Measurements from ENCODE around the gene PDIA5.

The PDIA5 gene

DNA sequence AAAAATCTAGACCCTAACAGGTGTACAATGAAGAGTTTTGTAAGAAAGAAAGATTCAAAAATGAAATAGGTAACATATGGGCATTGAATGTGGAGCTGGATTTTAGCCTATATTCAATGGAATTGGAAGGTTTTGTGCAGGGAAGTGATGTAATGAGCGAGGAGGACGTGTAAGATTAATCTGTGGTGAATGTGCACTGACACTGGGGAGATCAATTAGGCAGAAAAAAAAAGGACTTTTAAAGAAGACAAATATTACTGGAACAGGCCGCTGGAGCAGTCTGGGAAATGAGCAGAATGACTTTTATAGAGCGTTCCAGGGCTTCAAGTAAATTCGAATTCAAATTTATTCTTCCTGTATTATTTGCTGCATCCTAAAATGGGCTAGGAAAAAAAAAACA, 55.2 kb downstream of the PDIA5 start:
- DNase-seq = no peak

DNA sequence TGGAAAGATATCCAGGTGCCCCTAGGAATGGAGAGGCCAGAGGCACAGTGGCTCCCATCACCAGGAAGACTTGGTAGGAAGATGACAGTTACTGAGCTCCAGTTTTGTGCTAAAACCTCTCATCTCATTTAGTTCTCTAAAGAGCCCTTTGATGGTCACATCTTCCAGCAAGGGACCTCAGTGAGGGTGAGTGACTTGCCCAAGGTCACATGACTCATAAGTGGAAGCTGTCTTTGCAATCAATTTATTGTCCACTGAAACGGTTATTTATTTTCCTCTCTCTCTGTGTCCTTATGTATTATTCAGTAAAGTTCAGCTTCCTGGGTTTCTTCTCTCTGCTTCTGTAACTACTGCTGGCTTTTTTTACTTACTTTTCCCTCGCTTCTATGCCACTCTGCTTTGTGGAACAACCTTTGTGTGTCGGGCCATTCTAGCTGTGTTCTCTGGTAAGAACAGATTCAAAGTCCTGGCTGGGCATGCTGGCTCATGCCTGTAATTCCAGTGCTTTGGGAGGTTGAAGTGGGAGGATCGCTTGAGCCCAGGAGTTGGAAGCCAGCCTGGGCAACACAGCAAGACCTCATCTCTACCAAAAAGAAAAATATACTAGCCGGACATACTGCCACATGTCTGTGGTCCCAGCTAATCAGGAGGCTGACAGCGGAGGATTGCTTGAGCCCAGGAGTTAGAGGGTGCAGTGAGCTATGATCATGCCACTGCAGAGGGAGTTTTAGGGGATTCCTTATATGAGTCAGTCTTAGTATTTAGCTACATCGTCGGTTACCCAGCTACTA, 55.9 kb downstream of the PDIA5 start:
- no peak for DNase-seq

DNA sequence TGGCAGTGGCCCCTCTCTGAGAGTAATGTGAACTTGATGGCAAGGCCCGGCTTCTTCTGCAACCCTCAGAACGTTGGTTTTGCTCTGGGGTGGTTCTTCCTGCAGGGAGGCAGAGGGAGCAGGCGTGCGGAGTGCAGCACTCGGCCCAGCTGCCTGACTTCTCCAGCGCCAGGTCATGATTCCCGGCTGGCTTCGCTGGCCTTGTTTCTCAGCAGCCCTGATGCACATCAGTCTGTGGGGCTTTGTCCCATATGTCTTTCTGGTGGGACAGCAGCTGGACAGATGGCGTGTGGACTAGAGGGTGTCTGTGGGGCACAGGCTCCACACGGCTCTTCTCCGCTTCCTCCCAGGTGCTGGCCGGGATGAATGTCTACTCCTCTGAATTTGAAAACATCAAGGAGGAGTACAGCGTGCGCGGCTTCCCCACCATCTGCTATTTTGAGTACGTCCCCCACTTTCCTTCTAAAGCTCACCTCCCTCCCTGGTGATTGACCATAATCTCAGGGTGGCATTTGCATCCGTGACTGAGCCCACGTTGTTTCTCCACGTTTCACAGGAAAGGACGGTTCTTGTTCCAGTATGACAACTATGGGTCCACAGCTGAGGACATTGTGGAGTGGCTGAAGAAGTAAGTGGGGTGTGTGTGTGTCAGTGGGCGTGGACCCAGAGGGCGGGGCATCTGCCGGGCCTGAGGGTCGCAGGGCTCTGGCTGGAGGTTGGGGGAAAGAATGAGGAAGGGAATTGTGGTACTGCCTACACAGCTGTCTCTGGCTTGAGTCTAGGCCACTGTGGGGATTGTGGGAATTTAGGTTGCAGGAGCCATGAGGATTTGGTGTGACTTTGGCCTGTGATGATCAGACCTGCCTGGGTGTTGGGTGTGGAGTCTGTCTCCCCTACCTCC, 57.1 kb downstream of the PDIA5 start:
- no peak for DNase-seq

DNA sequence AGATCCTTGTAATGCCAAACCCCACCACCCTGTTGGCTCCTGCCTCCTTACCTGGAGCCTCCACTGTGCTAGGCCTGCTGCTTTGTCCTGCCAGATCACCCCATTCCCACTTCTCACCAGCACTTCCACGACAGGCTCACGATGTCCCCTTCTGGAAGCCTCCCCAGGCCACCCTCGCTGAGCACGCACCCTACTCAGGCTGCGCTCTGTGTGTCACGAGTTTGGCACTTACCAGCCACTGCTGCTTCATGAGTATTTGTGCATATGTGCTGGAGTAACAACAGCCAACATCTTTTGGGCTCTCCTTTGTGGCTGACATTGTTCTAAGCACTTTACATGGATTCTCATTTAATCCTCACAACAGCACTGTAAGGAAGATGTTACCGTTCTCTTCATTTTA, 58.1 kb downstream of the PDIA5 start:
- DNase-seq = no peak

DNA sequence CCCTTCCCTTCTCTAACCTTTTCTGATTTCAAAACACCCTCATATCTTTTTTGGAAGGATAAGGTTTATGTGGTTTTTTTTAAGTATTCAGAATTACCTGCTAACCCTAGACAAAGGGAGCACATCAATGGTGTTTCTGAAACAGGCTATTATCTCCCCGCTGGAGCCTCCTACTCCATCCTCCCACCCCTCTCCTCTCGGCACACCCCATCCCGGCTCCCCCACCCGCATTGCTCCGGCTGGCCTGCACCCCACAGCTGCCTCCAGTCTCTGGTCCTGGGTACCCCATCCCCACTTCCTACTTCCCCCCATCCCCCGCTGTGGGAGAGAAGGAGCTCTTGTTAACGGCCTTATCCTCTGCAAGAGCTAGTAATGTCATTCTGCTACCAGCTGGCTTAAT, 59.2 kb downstream of the PDIA5 start:
- DNase-seq = no peak

DNA sequence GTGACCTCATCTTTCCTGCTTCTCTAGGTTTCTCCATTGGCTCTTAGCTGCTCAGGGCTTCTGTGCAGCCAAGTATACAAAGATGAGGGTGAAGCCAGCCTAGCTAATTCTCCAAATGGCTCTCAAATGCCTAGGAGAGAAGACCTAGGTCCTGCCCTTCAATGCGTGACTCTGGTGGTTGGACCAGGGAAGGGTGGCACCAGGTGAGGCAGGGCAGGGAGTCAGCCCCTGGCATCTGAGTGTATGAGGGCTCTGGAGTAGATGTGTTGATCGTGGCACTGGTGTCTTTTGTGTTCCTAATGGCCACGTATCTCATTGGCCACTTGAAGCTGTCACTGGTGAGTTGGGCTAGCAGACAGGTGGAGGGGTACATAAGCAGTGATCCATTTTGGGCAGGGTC, 59.8 kb downstream of the PDIA5 start:
- no peak for DNase-seq

DNA sequence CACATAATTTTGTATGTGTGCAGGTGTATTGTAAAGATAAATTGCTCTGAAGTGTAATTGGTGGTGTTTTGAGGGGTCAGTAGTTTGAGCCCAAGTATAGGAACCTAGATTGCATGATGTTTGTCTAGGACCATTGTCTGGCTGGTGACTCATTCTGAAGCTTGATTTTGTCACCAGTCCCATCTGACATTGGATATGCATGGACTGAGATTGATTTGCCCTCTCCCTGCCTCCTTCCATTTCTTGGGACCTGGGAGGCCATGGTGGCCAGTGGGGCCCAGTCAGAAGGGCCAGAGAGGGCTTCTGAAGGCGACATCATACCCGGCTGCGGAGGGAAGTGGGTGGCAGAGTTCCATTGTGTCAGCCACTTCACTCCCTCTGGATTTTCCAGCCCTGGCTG, 62.3 kb downstream of the PDIA5 start:
- DNase-seq = no peak

DNA sequence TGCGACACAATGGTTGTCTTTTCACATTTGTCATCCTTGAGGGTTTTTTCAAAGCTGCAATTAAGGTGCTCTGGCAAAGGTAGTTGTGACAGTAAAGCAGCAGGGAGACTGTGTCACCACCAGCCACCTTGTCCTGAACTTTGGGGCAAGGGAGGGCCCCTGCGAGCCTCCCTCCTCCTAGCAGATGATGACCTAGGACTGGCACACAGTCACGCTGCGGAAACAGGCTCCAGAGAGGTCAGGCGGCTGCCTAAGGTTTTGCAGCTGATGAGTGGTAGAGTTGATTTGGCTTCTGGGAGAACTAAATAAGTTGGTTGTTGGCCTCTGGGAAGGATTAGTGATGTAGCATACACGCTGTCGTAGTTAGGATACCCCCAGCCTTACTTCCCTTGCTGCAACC, 62.7 kb downstream of the PDIA5 start:
- no peak for DNase-seq

DNA sequence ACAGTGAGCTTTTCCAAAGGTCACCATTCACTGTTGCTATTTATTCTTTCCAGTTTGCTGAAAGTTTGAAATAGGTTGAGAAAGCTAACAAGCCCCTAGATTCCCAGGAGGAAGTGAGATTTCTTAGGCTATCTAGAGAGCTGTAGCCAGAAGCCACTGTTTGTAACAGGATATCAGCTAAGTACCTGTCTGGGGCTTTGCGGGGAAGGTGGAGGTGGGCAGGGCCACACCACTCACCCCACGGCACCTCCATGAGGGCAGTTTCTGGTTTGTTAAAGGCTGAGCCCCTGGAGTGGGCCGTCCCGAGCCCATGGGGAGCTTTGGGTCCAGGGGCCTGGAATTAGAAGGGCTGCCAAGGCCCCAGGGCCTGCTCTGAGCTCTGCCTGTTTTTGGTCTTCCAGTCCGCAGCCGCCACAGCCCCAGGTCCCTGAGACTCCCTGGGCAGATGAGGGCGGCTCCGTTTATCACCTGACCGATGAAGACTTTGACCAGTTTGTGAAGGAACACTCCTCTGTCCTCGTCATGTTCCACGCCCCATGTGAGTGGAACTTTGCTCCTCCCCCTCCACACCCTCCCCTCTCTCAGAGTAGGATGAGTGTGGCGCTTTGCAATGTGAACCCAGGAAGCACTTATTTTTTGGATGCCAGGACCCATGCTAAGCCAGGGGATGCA, 63.4 kb downstream of the PDIA5 start:
- no peak for DNase-seq

DNA sequence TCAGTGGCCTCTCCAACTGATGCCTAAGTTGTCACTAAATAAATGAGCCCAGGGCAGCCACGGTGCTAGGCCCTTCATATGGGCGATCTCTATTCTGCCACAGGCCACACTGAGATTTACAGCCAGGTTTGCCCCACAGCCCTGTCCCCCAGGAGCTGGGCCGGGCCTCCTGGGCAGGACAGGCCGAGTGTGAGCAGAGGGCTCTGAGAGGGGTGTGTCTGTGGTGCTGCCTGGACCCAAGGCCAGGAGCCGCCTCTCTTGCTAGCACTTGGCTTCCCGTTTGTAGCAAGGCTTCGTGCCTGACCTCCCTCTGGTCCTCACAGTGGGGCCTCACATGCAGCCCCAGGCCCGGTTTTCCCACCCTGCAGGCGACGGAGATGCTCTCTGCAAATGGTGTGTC, 67.8 kb downstream of the PDIA5 start:
- no peak for DNase-seq

DNA sequence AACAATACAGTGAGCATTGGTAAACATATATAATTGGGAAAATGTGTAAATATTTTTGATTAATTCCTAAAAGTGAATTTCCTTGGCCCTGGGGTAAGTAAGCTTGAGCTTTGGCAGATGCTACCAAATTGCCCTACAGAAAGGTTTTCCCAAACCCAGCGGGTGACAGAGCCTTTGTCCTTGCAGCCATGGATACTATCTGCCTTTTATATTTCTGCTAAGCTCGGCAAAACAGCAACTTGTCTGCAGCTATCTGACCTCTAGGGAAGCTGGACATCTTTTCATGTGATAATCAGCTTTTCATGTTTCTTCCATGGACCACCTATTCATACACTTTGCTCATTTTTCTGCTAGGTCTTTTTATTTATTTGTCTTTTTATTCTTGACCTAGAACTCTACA, 70.2 kb downstream of the PDIA5 start:
- DNase-seq = no peak

DNA sequence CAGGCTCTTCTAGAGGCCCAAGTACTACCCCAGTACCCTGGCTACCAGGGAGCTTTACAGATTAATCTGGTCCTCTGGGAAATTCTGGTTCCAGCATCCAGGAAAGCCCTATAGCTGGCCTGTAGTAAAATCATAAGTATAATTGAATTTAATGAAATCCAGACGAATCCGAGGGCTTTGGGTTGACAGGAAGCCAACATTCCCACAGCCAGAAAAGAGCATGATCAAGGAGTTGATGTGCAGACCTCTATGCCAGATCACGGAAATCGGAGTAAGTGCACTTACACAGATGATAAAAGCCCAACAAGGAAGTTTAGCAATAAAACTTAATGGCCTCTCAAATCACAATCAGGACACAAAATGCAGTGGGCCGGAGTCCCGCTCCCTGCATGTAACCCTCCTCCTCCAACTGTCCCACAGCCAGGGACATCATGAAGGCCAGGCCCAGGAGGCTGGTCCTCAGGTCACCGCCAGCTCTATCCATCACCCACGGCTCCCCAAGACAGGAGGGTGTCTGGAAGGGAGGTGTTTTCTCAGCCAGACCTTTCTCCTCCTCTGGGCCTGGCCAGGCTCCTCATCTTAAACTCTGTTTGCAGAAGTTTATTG, 72.1 kb downstream of the PDIA5 start:
- DNase-seq = no peak

DNA sequence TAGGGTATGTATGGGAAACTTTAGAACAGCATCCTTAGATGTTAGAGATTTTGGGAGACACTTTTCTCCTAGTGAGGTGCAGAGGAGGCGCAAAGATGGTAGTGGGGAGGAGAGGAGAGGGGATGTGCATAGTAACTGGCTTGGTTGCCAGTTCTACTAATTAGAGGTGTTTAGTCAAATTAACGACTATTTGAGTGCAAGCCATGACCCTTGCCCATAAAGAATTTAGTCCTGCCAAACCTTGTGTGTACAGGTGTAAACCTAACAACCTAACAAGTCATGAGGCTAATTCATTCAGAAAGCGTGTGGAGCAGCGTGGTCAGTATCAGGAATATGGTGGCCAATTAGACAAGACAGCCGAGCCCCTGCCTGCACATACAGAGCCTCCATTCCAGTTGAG, 72.7 kb downstream of the PDIA5 start:
- no peak for DNase-seq

DNA sequence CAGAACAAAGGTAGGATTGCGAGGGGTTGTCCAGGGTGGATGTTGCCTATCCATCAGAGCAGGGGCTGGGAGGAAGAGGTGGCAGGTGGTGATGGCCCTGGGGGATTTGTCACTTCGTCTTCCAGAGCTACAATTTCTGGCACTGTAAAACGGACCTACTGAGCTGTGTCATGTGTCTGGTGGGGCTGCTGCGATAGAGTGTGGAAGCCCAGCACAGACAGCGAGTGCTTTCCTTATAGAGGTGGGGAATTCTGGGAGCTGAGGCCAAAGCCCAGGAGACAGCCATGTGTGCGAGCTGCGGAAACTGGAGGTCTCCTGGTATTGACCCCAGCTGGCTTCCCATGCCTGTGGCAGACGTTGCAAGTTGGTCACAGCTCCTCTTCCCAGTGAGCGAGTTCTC, 73.7 kb downstream of the PDIA5 start:
- no peak for DNase-seq

DNA sequence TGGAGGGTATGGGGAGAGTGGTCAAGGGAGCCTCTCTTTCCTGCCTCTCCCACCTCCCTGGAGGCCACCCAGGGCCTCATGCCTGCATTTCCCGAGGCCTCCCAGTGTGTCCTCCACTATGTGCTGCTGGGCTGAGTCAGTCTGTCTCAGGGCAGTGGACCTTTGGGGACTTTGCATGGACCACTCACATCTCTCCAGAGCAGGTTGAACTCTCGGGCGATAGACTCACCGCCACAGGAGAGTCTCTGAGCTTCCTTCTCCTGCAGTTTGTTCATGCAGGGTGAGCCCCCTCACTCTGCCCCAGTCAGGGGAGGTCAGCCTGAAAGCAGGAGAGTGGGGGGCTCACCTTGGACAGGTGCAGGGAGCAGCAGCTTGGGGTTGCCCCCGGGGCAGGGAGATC, 74.5 kb downstream of the PDIA5 start:
- no peak for DNase-seq

DNA sequence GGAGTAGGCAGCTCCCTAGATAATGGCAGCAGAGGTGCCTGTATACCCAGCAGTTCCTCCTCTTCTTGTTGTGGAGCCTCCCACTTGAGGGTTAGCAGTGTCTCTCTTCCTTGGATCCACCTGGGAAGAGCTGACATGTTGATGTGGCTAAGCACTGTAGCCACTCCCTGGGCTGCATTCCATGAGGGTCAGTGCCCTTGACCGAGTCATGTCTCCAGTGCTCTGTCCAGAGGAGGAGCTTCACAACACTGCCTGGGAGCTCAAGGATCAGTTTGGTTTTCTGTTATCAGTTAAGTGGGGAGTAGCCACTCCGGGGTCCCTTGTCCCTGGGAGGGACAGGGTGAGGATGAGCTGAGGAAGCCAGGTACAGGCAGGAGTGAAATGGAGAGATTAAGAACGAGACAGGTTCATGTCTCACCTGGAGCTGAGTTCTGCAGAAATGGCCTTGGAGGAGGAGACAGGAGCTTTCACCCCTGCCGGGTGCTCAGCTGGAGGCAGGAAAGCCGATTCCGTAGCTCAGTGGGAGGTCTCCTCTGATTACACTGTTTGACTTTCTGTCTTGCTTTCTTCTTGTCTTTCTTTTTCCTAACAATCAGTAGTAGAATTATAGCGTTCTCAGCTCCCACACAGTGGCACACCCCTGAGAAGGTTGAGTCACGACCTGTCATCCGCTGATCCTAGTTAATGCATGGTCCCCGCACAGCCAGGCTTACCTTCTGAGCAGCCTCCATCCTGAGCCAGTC, 77.0 kb downstream of the PDIA5 start:
- no peak for DNase-seq

DNA sequence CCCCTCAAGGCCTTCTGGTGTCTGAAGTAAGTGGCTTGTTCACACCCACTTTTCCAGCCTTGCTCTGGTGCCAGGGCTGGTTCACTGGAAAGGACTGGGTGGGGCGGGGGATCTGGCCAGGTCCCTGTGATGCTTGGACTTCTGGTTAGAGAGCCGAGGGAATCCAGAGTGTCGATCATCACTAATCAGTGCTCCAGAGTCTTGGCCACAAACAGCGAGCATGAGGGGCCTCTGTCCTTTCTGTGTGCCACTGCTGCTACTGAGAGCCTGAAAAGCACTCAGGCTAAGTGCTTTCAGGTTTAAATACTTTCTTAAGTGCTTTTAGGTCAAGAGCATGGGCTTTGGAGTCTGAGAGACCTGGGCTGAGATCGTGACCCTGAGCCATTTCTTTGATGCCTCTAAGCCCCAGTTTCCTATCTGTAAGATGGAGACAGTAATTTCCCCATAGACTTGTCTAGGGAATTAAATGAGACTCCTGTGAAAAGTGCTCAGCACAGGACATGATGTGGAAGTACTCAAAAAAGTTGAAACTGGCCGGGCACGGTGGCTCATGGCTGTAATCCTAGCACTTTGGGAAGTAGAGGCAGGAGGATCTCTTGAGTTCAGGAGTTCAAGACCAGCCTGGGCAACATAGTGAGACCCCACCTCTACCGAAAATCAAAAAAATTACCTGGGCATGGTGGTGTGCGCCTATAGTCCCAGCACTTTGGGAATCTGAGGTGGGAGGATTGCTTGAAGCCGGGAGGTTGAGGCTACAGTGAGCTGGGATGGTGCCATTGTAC, 81.1 kb downstream of the PDIA5 start:
- DNase-seq = no peak

DNA sequence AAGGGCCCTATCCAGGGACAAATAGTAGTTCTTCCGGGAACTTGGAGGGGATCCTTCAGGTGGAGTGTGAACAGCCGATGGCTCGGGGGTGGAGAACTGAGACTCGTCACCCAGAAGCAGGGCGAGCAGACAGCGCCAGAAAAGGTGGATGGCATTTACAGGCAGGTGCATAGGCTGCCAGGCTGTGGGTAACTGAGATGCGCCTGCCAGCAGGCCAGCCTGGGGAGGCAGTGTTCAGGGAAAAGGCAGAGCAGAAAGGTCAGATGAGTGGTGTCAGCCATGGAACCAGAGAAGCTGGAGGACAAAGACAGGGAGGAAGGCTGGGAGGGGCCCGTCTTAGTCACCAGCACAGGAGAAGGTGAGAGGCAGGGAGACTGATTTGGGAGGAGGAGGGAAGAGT, 81.9 kb downstream of the PDIA5 start:
- no peak for DNase-seq

DNA sequence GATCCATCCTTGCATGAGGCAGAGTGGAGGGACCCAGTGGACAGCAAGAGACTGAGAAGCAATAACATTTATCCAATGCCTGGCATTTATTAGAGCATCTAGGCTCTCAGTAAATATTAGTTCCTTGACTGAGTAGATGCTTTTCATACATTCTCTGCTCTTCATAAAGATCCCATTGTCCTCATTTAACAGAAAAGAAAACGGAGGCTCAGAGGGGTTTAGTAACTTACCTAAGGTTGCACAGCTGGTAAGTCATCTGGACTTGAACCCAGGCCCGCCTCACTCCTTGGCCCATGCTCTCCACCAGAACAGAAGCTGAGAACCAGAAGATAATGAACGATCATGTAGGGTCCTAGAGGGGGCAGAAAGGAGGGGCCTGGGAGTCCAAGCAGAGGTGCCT, 82.7 kb downstream of the PDIA5 start:
- no peak for DNase-seq

DNA sequence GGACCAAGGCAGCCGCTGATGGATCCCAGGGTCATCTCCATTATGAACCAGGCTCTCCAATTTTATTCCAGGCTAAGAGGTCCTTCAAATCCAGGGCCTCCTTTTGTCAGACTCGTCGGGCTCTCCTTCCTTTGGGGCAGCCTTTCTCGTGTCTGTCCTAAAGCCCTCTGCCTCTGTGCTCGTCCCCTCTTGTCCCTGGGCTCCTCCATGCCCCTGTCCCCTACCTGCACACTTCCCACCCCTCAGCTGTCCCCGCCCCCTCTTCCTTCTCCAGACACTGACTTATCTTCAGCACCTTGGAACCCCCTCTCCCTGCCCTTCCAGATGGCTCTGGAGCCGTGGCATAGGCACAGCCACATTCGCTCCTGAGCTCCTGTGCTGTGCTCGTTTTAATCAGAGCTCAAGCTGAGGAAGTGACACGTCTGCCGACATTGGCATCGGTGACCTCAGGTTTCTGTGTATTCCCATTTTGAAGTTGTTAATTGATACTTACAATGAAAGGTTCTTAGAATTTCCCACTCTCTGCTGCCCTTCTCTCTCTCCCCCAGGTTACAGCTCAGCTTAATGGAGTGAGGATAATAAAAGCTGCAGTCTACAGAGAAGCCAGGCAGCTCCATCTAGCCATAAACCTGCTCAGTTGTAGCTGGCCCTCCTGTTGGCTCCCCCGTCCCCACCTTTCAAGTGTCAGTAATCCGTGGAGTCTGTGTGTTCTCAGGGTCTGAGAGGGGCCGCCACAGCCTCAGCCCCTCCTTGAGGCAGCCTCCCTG, 83.8 kb downstream of the PDIA5 start:
- no peak for DNase-seq

DNA sequence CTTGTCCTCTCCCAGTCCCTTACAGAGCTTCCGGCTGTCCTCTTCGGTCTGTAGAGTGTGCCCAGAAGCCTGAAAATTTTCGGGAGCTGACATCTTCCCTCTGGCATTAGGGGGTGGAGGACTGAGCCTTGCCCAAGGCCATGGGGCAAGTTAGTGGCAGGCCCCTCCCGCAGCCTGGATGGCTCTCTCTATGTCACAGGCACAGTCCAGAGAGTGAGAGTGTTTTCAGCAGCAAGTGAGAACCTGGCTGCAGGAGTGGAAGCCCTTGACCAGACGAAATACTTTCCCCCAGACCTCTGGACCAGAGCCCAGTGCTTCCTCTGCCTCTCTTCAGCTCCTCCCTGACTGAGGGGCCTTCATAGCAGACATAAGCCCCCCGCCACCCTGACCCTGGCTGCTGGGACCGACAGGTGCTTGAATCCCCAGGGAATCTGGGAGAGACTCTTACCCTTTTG, 84.5 kb downstream of the PDIA5 start:
- no peak for DNase-seq
